Keratinocyte (primary cell): ENCODE measurements around the gene RCSD1. TPM values are rescaled to one million over a fixed set of nuclear protein-coding genes. Genes with fewer than 3 reads are reported as not detected.
A peak's percentile ranks its signal among the peaks of the same experiment; 100 is the strongest.

ENCODE experiments used
- DNase-seq: peaks from one replicate; pipeline ENCODE4 v3.0.0-alpha.2; 2011; ENCODE audit warnings: low read depth, missing footprints, low spot score
- FAIRE-seq: peaks from 2 replicates; lab custom pipeline; 2011; peaks lifted over from hg19 to GRCh38; lab: Jason Lieb, UNC
- H2AFZ ChIP-seq: 2 replicates; pipeline ENCODE4 v1.6.0; 2012; ENCODE audit warnings: low read length, control low read depth, inconsistent platforms; ENCODE audit not compliant: control insufficient read depth
- H3K27ac ChIP-seq: 2 replicates; pipeline ENCODE4 v1.5.1; 2011; ENCODE audit warnings: low read length; ENCODE audit not compliant: control insufficient read depth, insufficient read depth
- H3K27me3 ChIP-seq: 3 replicates; pipeline ENCODE4 v1.6.0; 2011; ENCODE audit warnings: low read length; ENCODE audit not compliant: control insufficient read depth, insufficient read depth; ENCODE audit errors: extremely low read depth
- H3K36me3 ChIP-seq, 2 experiments: 2 replicates in 1 of 2; 3 replicates in 1 of 2; pipeline ENCODE4 v1.5.1; 2011; ENCODE audit warnings: low read length in 2 of 2, mild to moderate bottlenecking in 1 of 2; ENCODE audit not compliant: control insufficient read depth in 2 of 2, insufficient read depth in 2 of 2; ENCODE audit errors: extremely low read depth in 1 of 2
- H3K4me1 ChIP-seq: 3 replicates; pipeline ENCODE4 v1.5.1; 2011; ENCODE audit warnings: low read length; ENCODE audit not compliant: control insufficient read depth, insufficient read depth; ENCODE audit errors: extremely low read depth
- H3K4me2 ChIP-seq: 3 replicates; pipeline ENCODE4 v1.6.0; 2011; ENCODE audit warnings: low read depth, low read length; ENCODE audit not compliant: control insufficient read depth, insufficient read depth; ENCODE audit errors: extremely low read depth
- H3K4me3 ChIP-seq, 3 experiments: fragments of 200-600 bp in 1 of 3; sonication (generic) in 1 of 3; 2 replicates in 2 of 3; 3 replicates in 1 of 3; pipeline ENCODE4 v1.5.1; 2011 to 2016; ENCODE audit warnings: low read length in 3 of 3, mild to moderate bottlenecking in 3 of 3, control low read depth in 2 of 3, inconsistent platforms in 1 of 3, low read depth in 1 of 3, mixed read lengths in 1 of 3, mixed run types in 1 of 3, moderate library complexity in 1 of 3; ENCODE audit not compliant: control insufficient read depth in 2 of 3, insufficient read depth in 2 of 3; ENCODE audit errors: extremely low read depth in 1 of 3
- H3K79me2 ChIP-seq: 2 replicates; pipeline ENCODE4 v1.6.0; 2012; ENCODE audit warnings: low read length; ENCODE audit not compliant: control insufficient read depth, insufficient read depth
- H3K9ac ChIP-seq: 3 replicates; pipeline ENCODE4 v1.6.0; 2011; ENCODE audit warnings: low read length; ENCODE audit not compliant: control insufficient read depth, insufficient read depth; ENCODE audit errors: extremely low read depth
- H3K9me1 ChIP-seq: 3 replicates; pipeline ENCODE4 v1.6.0; 2011; ENCODE audit warnings: low read length; ENCODE audit not compliant: control insufficient read depth, insufficient read depth; ENCODE audit errors: extremely low read depth
- H3K9me3 ChIP-seq: 2 replicates; pipeline ENCODE4 v1.5.1; 2012; ENCODE audit warnings: low read depth, low read length; ENCODE audit not compliant: control insufficient read depth
- H4K20me1 ChIP-seq: 3 replicates; pipeline ENCODE4 v1.6.0; 2011; ENCODE audit warnings: low read length; ENCODE audit not compliant: control insufficient read depth, insufficient read depth; ENCODE audit errors: extremely low read depth
- EZH2 ChIP-seq: IDR thresholded peaks from one replicate; pipeline ENCODE4 v1.6.1; 2012; ENCODE audit warnings: inconsistent platforms, mild to moderate bottlenecking, low read length, moderate library complexity
- dilution Hi-C: fragments of 300-500 bp; cut with MboI; formaldehyde crosslinking; loops from one replicate; pipeline ENCODE4 v1.7.0; 2020; ENCODE audit warnings: low sequenced_read_pairs; ENCODE audit not compliant: extremely low pct_ligation_motif_present
- polyA plus RNA-seq, 5 experiments: library from polyadenylated mRNA; depleted of rRNA in 3 of 5; stranded (reverse) in 3 of 5; stranded (forward) in 1 of 5; unstranded in 1 of 5; fragments of >200 nt; gene quantifications; 1 replicate in 1 of 5; 2 replicates in 3 of 5; 3 replicates in 1 of 5; pipeline versions ENCODE4 v1.2.1 to v1.2.3, GENCODE V29; 2011 to 2012; ENCODE audit warnings: missing spikeins in 2 of 5, low read depth in 1 of 5, low replicate concordance in 1 of 5
- TF ChIP-seq, protein P1 (sequence below), 3 experiments: IDR thresholded peaks in 1 of 3; conservative IDR thresholded peaks in 1 of 3; optimal IDR thresholded peaks in 1 of 3; 2 replicates in 2 of 3; 3 replicates in 1 of 3; pipeline versions ENCODE3 to v1.5.1; 2011; ENCODE audit warnings: low read length in 3 of 3, mild to moderate bottlenecking in 3 of 3, moderate library complexity in 2 of 3, control low read depth in 1 of 3, inconsistent platforms in 1 of 3; ENCODE audit not compliant: insufficient read depth in 2 of 3; ENCODE audit errors: extremely low read depth in 1 of 3

The RCSD1 gene
- polyA plus RNA-seq, 1 donor (not counting 4 experiments of a cell fraction or from before 2014, with no cell fraction given) = 0.03 TPM

DNA sequence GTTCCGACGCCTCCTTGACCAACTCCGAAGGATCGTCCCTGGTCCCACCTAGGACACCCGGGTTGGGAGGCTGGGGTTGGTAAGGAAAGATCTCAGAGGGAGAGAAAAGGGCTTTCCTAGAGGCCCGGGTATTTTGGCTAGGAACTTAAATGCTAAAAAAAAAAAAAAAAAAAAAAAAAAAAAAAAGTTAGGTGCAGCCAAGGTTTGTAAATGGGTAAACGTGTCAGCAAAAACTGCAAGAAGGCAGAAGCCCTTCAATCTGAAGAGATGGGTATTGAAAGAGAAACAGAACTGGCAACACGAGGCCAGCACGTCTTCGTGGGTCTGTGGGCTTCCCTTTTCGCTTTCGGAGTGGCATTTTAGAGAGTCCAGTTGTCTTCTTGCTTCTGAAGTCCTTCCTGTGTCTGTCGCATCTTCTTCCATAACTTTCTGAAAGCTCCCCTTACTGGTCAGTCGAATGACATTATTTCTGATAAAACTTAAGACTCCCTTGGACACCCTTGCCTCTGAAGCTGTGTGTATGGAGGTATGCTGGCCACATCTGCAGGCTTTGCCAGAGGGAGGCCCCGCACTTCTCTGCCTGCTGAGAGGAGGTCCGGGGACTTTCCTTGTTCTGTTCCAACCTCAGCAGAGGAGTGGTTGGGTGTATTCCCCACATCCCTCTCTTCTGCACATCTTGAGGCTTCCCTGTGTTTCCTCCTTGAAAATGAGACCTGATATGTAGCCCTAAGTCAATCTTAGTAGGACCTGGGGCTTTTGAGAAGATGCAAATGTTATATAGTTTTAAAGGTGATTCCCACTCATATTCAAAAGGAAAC is 745 bp downstream of the RCSD1 start:
- dilution Hi-C loops = no loop called here
- peak overlapping the region; percentile 33 to 66 (median 60) for H3K4me3 ChIP-seq
- H3K9me1 ChIP-seq = no peaks in the 10 kb centered on the region
- H2AFZ ChIP-seq = peak overlapping the region; percentile 87
- no peak overlapping the region for H3K27ac ChIP-seq
- no peaks in the 10 kb centered on the region for H3K79me2 ChIP-seq
- no peaks in the 10 kb centered on the region for H3K36me3 ChIP-seq
- H4K20me1 ChIP-seq = no peaks in the 10 kb centered on the region
- H3K4me2 ChIP-seq = peak overlapping the region; percentile 90
- H3K27me3 ChIP-seq = peaks cover 15% of the 10 kb centered on the region
- FAIRE-seq = no peak
- no peaks in the 10 kb centered on the region for H3K9me3 ChIP-seq
- no peak for TF ChIP-seq EZH2
- TF ChIP-seq, protein P1, sequence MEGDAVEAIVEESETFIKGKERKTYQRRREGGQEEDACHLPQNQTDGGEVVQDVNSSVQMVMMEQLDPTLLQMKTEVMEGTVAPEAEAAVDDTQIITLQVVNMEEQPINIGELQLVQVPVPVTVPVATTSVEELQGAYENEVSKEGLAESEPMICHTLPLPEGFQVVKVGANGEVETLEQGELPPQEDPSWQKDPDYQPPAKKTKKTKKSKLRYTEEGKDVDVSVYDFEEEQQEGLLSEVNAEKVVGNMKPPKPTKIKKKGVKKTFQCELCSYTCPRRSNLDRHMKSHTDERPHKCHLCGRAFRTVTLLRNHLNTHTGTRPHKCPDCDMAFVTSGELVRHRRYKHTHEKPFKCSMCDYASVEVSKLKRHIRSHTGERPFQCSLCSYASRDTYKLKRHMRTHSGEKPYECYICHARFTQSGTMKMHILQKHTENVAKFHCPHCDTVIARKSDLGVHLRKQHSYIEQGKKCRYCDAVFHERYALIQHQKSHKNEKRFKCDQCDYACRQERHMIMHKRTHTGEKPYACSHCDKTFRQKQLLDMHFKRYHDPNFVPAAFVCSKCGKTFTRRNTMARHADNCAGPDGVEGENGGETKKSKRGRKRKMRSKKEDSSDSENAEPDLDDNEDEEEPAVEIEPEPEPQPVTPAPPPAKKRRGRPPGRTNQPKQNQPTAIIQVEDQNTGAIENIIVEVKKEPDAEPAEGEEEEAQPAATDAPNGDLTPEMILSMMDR (optimal IDR thresholded peaks at IDR 0.05 in 1 of 3, IDR thresholded peaks at IDR 0.05 in 1 of 3, conservative IDR thresholded peaks at IDR 0.05 in 1 of 3; ENCODE audit: extremely low read depth in 1 of 3, insufficient read depth in 2 of 3, low read length in 3 of 3) = no peak
- H3K4me1 ChIP-seq = peaks cover 4% of the 10 kb centered on the region
- peak overlapping the region; percentile 50 for H3K9ac ChIP-seq
- no peak for DNase-seq

- Histone ChIP-seq H3K9me3 (no peaks in the 10 kb centered on the region), H2AFZ (no peak overlapping the region), H3K9ac (no peak overlapping the region), H3K79me2 (no peaks in the 10 kb centered on the region), H3K9me1 (no peaks in the 10 kb centered on the region), H3K36me3 (no peaks in the 10 kb centered on the region), H3K27ac (no peak overlapping the region), H3K4me2 (no peak overlapping the region), H3K4me3 (no peak overlapping the region), H3K27me3 (peaks cover 15% of the 10 kb centered on the region), H4K20me1 (no peaks in the 10 kb centered on the region), H3K4me1 (peaks cover 4% of the 10 kb centered on the region)
- TF ChIP-seq, protein P1 (optimal IDR thresholded peaks at IDR 0.05 in 1 of 3, IDR thresholded peaks at IDR 0.05 in 1 of 3, conservative IDR thresholded peaks at IDR 0.05 in 1 of 3; ENCODE audit: extremely low read depth in 1 of 3, insufficient read depth in 2 of 3, low read length in 3 of 3) = no peak
- TF ChIP-seq EZH2 = no peak
- FAIRE-seq (no peak), DNase-seq (no peak)
- dilution Hi-C loops = no loop called here
Measured at GRCh38 chr1:167631386-167631935, 1.4 kb downstream of the RCSD1 start.
